ENCODE data around the gene BTBD6.
A peak's percentile ranks its signal among the peaks of the same experiment; 100 is the strongest.

The BTBD6 gene

GRCh38 chr14:105247715-105248367 lies 492 bp upstream of the BTBD6 start:
- H3K36me3 ChIP-seq: peaks cover 36 to 62% (median 42%) of the 10 kb centered on the region in 11 experiments
- H3K27ac ChIP-seq: peak overlapping the region in 9 of 11 experiments; percentile 14 to 60 (median 33); a peak in 14 of 22 replicates
- peak overlapping the region; percentile 71 to 80 (median 77) for H3K4me3 ChIP-seq
- no peaks in the 10 kb centered on the region for H3K9me3 ChIP-seq (replicated peaks in 1 of 11)
- peak overlapping the region; percentile 91 to 99 (median 97) for H3K4me2 ChIP-seq
- peaks cover 48 to 95% (median 79%) of the 10 kb centered on the region in 11 experiments; a peak in 21 of 22 replicates for H4K20me1 ChIP-seq
- peak overlapping the region in 9 of 11 experiments; percentile 38 to 90 (median 74); a peak in 19 of 22 replicates for H3K9ac ChIP-seq
- H3K27me3 ChIP-seq: peaks cover 0 to 35% (median 0%) of the 10 kb centered on the region in 11 experiments; a peak in 5 of 22 replicates
- TF ChIP-seq Cebpa-rat (IDR thresholded peaks at IDR 0.05): no peak
- H3K4me1 ChIP-seq: peaks cover 29 to 77% (median 67%) of the 10 kb centered on the region in 10 experiments

- Histone ChIP-seq H3K27me3 (peaks cover 0 to 42% (median 0%) of the 10 kb centered on the region in 11 experiments; a peak in 5 of 22 replicates), H3K4me3 (peak overlapping the region; percentile 71 to 80 (median 77)), H3K9ac (peak overlapping the region; percentile 80 to 90 (median 84)), H3K9me3 (replicated peaks in 1 of 11) (no peaks in the 10 kb centered on the region), H3K36me3 (peaks cover 21 to 46% (median 35%) of the 10 kb centered on the region in 11 experiments), H3K27ac (peak overlapping the region; percentile 64 to 84 (median 80); a peak in 21 of 22 replicates), H3K4me2 (peak overlapping the region; percentile 92 to 99 (median 97)), H4K20me1 (peaks cover 61 to 95% (median 88%) of the 10 kb centered on the region in 11 experiments; a peak in 21 of 22 replicates), H3K4me1 (peaks cover 31 to 91% (median 82%) of the 10 kb centered on the region in 10 experiments)
- TF ChIP-seq Cebpa-rat (IDR thresholded peaks at IDR 0.05): no peak
Observed at GRCh38 chr14:105249182-105250007, 1.1 kb downstream of the BTBD6 start.

- Histone ChIP-seq H3K4me1 (peaks cover 37 to 93% (median 86%) of the 10 kb centered on the region in 10 experiments), H3K4me3 (peak overlapping the region in 7 of 10 experiments; percentile 71 to 78 (median 77); a peak in 9 of 20 replicates), H3K36me3 (peaks cover 16 to 42% (median 30%) of the 10 kb centered on the region in 11 experiments; a peak in 20 of 22 replicates), H4K20me1 (peaks cover 67 to 95% (median 91%) of the 10 kb centered on the region in 11 experiments; a peak in 21 of 22 replicates), H3K9me3 (replicated peaks in 1 of 11) (no peaks in the 10 kb centered on the region), H3K27me3 (peaks cover 0 to 42% (median 0%) of the 10 kb centered on the region in 11 experiments; a peak in 5 of 22 replicates), H3K27ac (peak overlapping the region in 4 of 11 experiments; percentile 36 to 84 (median 83); a peak in 7 of 22 replicates), H3K4me2 (peak overlapping the region; percentile 92 to 99 (median 97)), H3K9ac (peak overlapping the region in 6 of 11 experiments; percentile 82 to 90 (median 87); a peak in 11 of 22 replicates)
- no peak for TF ChIP-seq Cebpa-rat (IDR thresholded peaks at IDR 0.05)
Observed at GRCh38 chr14:105250008-105250366, 1.7 kb downstream of the BTBD6 start.

- Histone ChIP-seq H3K36me3 (peaks cover 14 to 37% (median 24%) of the 10 kb centered on the region in 11 experiments; a peak in 19 of 22 replicates), H3K4me2 (peak overlapping the region; percentile 92 to 99 (median 97); a peak in 20 of 22 replicates), H3K4me1 (peaks cover 46 to 96% (median 92%) of the 10 kb centered on the region in 10 experiments), H3K9me3 (replicated peaks in 1 of 11) (no peaks in the 10 kb centered on the region), H3K27me3 (peaks cover 0 to 42% (median 0%) of the 10 kb centered on the region in 11 experiments; a peak in 5 of 22 replicates), H3K9ac (peak overlapping the region in 4 of 11 experiments; percentile 87 to 90 (median 87); a peak in 8 of 22 replicates), H4K20me1 (peaks cover 70 to 96% (median 93%) of the 10 kb centered on the region in 11 experiments; a peak in 21 of 22 replicates), H3K27ac (peak overlapping the region in 4 of 11 experiments; percentile 36 to 84 (median 83); a peak in 6 of 22 replicates), H3K4me3 (peak overlapping the region in 3 of 10 experiments; percentile 71 to 77 (median 75); a peak in 6 of 20 replicates)
- TF ChIP-seq Cebpa-rat (IDR thresholded peaks at IDR 0.05): no peak
Observed at GRCh38 chr14:105250986-105251385, 2.7 kb downstream of the BTBD6 start.

GRCh38 chr14:105251920-105252319 lies 3.6 kb downstream of the BTBD6 start:
- peaks cover 0 to 42% (median 0%) of the 10 kb centered on the region in 11 experiments; a peak in 5 of 22 replicates for H3K27me3 ChIP-seq
- no peak for TF ChIP-seq Cebpa-rat (IDR thresholded peaks at IDR 0.05)

GRCh38 chr14:105252552-105253328 lies 4.4 kb downstream of the BTBD6 start:
- H3K9me3 ChIP-seq (replicated peaks in 1 of 11): no peaks in the 10 kb centered on the region
- H3K9ac ChIP-seq: peak overlapping the region in 3 of 11 experiments; percentile 68 to 87 (median 70); a peak in 5 of 22 replicates
- peaks cover 57 to 96% (median 89%) of the 10 kb centered on the region in 11 experiments; a peak in 21 of 22 replicates for H4K20me1 ChIP-seq
- peak overlapping the region in 4 of 11 experiments; percentile 35 to 77 (median 76); a peak in 6 of 22 replicates for H3K27ac ChIP-seq
- no peak overlapping the region; a peak in 2 of 20 replicates for H3K4me3 ChIP-seq
- H3K27me3 ChIP-seq: peaks cover 0 to 42% (median 0%) of the 10 kb centered on the region in 11 experiments; a peak in 5 of 22 replicates
- peaks cover 8 to 35% (median 19%) of the 10 kb centered on the region in 11 experiments; a peak in 16 of 22 replicates for H3K36me3 ChIP-seq
- no peak for TF ChIP-seq Cebpa-rat (IDR thresholded peaks at IDR 0.05)
- H3K4me1 ChIP-seq: peaks cover 53 to 96% (median 92%) of the 10 kb centered on the region in 10 experiments
- H3K4me2 ChIP-seq: peak overlapping the region in 9 of 11 experiments; percentile 84 to 99 (median 97); a peak in 18 of 22 replicates

More at GRCh38 chr14:105251920-105252319, 3.6 kb downstream of the BTBD6 start:
- Histone ChIP-seq H3K36me3 (peaks cover 11 to 38% (median 22%) of the 10 kb centered on the region in 11 experiments; a peak in 18 of 22 replicates), H3K4me1 (peaks cover 55 to 96% (median 92%) of the 10 kb centered on the region in 10 experiments), H3K4me3 (peak overlapping the region in 2 of 10 experiments; percentile 75 to 77; a peak in 2 of 20 replicates), H4K20me1 (peaks cover 65 to 96% (median 91%) of the 10 kb centered on the region in 11 experiments; a peak in 21 of 22 replicates), H3K4me2 (peak overlapping the region in 9 of 11 experiments; percentile 93 to 99 (median 97); a peak in 17 of 22 replicates), H3K9me3 (replicated peaks in 1 of 11) (no peaks in the 10 kb centered on the region), H3K27ac (peak overlapping the region in 1 of 11 experiments; percentile 59; a peak in 2 of 22 replicates), H3K9ac (peak overlapping the region in 4 of 11 experiments; percentile 53 to 87 (median 69); a peak in 5 of 22 replicates)

GRCh38 chr14:105253329-105253682 lies 5.0 kb downstream of the BTBD6 start:
- no peak for TF ChIP-seq Cebpa-rat (IDR thresholded peaks at IDR 0.05)
- Histone ChIP-seq H3K4me3 (no peak overlapping the region; a peak in 2 of 20 replicates), H3K27ac (peak overlapping the region in 5 of 11 experiments; percentile 35 to 77 (median 75); a peak in 8 of 22 replicates), H3K9ac (peak overlapping the region in 3 of 11 experiments; percentile 4 to 70 (median 68); a peak in 5 of 22 replicates), H3K4me2 (peak overlapping the region in 9 of 11 experiments; percentile 84 to 99 (median 97); a peak in 18 of 22 replicates), H4K20me1 (peaks cover 52 to 93% (median 85%) of the 10 kb centered on the region in 11 experiments; a peak in 21 of 22 replicates), H3K4me1 (peaks cover 50 to 95% (median 92%) of the 10 kb centered on the region in 10 experiments), H3K27me3 (peaks cover 0 to 42% (median 0%) of the 10 kb centered on the region in 11 experiments; a peak in 5 of 22 replicates), H3K36me3 (peaks cover 8 to 35% (median 19%) of the 10 kb centered on the region in 11 experiments; a peak in 16 of 22 replicates), H3K9me3 (replicated peaks in 1 of 11) (no peaks in the 10 kb centered on the region)
